ENCODE data around the gene FCAR.
"Not testable (repeated sequence)": the region's sequence is repeated elsewhere in the genome, so short reads cannot be mapped to it uniquely, and the experiment has no call there.

Gene FCAR

DNA sequence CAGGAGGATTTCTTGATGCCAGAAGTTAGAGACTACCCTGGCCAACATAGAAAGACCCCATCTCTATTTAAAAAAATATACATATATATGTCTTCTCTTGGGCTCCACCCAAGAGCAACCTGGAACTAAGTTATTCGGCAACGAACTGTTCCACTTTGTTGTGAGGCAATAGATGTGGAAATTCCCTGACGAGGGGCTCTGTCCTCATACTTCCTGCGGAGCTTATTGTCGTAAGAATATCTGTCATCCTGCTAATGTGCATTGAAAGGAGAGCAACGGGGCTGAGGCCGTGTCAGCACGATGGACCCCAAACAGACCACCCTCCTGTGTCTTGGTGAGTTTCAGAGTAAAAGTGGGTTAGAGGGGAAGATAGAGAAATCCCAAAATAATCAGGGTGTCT lies at the start of gene FCAR:
FCAR (plus strand) TSS at position 246 of the 400 bp plus-strand sequence; CDS start at position 301, 55 bp downstream.
- TF ChIP-seq, protein P1, sequence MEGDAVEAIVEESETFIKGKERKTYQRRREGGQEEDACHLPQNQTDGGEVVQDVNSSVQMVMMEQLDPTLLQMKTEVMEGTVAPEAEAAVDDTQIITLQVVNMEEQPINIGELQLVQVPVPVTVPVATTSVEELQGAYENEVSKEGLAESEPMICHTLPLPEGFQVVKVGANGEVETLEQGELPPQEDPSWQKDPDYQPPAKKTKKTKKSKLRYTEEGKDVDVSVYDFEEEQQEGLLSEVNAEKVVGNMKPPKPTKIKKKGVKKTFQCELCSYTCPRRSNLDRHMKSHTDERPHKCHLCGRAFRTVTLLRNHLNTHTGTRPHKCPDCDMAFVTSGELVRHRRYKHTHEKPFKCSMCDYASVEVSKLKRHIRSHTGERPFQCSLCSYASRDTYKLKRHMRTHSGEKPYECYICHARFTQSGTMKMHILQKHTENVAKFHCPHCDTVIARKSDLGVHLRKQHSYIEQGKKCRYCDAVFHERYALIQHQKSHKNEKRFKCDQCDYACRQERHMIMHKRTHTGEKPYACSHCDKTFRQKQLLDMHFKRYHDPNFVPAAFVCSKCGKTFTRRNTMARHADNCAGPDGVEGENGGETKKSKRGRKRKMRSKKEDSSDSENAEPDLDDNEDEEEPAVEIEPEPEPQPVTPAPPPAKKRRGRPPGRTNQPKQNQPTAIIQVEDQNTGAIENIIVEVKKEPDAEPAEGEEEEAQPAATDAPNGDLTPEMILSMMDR (IDR thresholded peaks at IDR 0.05; ENCODE audit: borderline replicate concordance, control extremely low read depth, extremely low read depth, insufficient read depth, missing control alignments) = no peak
- no peak for DNase-seq (ENCODE audit: low spot score)
- in situ Hi-C loops (cut with MboI; ENCODE audit: low sequenced_read_pairs, unreplicated experiment) = no loop called here

- in situ Hi-C loops (cut with MboI; ENCODE audit: low sequenced_read_pairs, unreplicated experiment); DNase-seq (ENCODE audit: low spot score): not testable (repeated sequence)
These were observed 49.6 kb upstream of the FCAR start for GRCh38 chr19:54824416-54824815.

GRCh38 chr19:54825326-54825725 lies 48.7 kb upstream of the FCAR start:
- DNase-seq (ENCODE audit: low spot score); in situ Hi-C loops (cut with MboI; ENCODE audit: low sequenced_read_pairs, unreplicated experiment): not testable (repeated sequence)

- DNase-seq (ENCODE audit: low spot score); in situ Hi-C loops (cut with MboI; ENCODE audit: low sequenced_read_pairs, unreplicated experiment): not testable (repeated sequence)
These were observed 46.0 kb upstream of the FCAR start for GRCh38 chr19:54828064-54828463.

GRCh38 chr19:54832496-54832895 lies 41.5 kb upstream of the FCAR start, which contains the start of gene KIR2DS4:
Gene KIR2DS4, plus strand, starts transcription at chr19:54832676.
- in situ Hi-C loops (cut with MboI; ENCODE audit: low sequenced_read_pairs, unreplicated experiment); DNase-seq (ENCODE audit: low spot score): not testable (repeated sequence)

GRCh38 chr19:54835126-54835525 lies 38.9 kb upstream of the FCAR start:
- DNase-seq (ENCODE audit: low spot score); in situ Hi-C loops (cut with MboI; ENCODE audit: low sequenced_read_pairs, unreplicated experiment): not testable (repeated sequence)

DNA sequence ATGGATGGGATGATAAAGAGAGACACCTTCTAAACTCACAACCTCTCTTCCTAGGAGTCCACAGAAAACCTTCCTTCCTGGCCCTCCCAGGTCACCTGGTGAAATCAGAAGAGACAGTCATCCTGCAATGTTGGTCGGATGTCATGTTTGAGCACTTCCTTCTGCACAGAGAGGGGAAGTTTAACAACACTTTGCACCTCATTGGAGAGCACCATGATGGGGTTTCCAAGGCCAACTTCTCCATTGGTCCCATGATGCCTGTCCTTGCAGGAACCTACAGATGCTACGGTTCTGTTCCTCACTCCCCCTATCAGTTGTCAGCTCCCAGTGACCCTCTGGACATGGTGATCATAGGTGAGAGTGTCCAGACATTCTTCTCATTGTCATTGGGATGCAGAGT lies 36.5 kb upstream of the FCAR start:
- in situ Hi-C loops (cut with MboI; ENCODE audit: low sequenced_read_pairs, unreplicated experiment); DNase-seq (ENCODE audit: low spot score): not testable (repeated sequence)

GRCh38 chr19:54843171-54843570 lies 30.9 kb upstream of the FCAR start:
- in situ Hi-C loops (cut with MboI; ENCODE audit: low sequenced_read_pairs, unreplicated experiment) = not testable (repeated sequence)

DNA sequence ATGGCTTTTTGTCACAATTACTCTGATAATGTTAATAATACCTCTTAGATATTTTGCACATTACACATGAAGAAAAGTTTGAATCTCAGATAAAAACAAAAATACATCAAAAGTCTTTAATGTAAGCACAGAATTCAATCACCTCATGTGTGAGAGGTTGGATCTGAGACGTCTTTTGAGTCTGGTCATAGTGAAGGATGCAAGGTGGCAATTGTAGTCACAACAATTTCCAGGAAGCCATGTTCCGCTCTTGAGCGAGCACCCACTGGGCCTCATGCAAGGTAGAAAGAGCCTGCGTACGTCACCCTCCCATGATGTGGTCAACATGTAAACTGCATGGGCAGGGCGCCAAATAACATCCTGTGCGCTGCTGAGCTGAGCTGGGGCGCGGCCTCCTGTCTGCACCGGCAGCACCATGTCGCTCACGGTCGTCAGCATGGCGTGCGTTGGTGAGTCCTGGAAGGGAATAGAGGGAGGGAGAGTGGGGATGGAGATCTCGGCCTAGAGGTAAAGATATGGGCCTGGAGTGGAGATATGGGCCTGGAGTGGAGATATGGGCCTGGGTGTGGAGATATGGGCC lies 23.9 kb upstream of the FCAR start, which contains the start of gene KIR3DL2:
KIR3DL2 (plus strand) TSS at position 383 of the 580 bp plus-strand sequence; CDS start at position 416, 33 bp downstream.
- DNase-seq (ENCODE audit: low spot score); in situ Hi-C loops (cut with MboI; ENCODE audit: low sequenced_read_pairs, unreplicated experiment): not testable (repeated sequence)

More at GRCh38 chr19:54843171-54843570, 30.9 kb upstream of the FCAR start:
- not testable (repeated sequence) for DNase-seq (ENCODE audit: low spot score)

GRCh38 chr19:54850930-54851329 lies 23.1 kb upstream of the FCAR start:
- no peak for DNase-seq (ENCODE audit: low spot score)
- TF ChIP-seq, protein P1 (IDR thresholded peaks at IDR 0.05; ENCODE audit: borderline replicate concordance, control extremely low read depth, extremely low read depth, insufficient read depth, missing control alignments) = no peak
- in situ Hi-C loops (cut with MboI; ENCODE audit: low sequenced_read_pairs, unreplicated experiment) = no loop called here

GRCh38 chr19:54851353-54851752 lies 22.7 kb upstream of the FCAR start:
- in situ Hi-C loops (cut with MboI; ENCODE audit: low sequenced_read_pairs, unreplicated experiment) = no loop called here
- no peak for DNase-seq (ENCODE audit: low spot score)
- TF ChIP-seq, protein P1 (IDR thresholded peaks at IDR 0.05; ENCODE audit: borderline replicate concordance, control extremely low read depth, extremely low read depth, insufficient read depth, missing control alignments) = no peak

GRCh38 chr19:54855241-54855640 lies 18.8 kb upstream of the FCAR start:
- DNase-seq (ENCODE audit: low spot score); in situ Hi-C loops (cut with MboI; ENCODE audit: low sequenced_read_pairs, unreplicated experiment): not testable (repeated sequence)

DNA sequence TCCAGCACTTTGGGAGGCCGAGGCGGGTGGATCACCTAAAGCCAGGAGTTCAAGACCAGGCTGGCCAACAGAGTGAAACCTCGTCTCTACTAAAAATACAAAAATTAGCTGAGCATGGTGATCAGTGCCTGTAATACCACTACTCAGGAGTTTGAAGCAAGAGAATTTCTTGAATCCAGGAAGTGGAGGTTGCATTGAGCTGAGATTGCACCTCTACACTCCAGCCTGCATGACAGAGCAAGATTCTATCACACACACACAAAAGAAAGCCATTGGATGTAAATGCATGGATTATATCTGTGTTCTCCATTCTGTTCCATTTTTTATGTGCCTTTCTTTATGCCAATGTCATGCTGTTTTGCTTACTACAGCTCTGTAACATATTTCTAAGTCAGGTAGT lies 15.6 kb upstream of the FCAR start:
- DNase-seq (ENCODE audit: low spot score); in situ Hi-C loops (cut with MboI; ENCODE audit: low sequenced_read_pairs, unreplicated experiment): not testable (repeated sequence)

GRCh38 chr19:54859421-54859820 lies 14.6 kb upstream of the FCAR start:
- in situ Hi-C loops (cut with MboI; ENCODE audit: low sequenced_read_pairs, unreplicated experiment); DNase-seq (ENCODE audit: low spot score): not testable (repeated sequence)

GRCh38 chr19:54863459-54863858 lies 10.6 kb upstream of the FCAR start:
- in situ Hi-C loops (cut with MboI; ENCODE audit: low sequenced_read_pairs, unreplicated experiment); DNase-seq (ENCODE audit: low spot score): not testable (repeated sequence)
